Measurements from ENCODE around the gene CNPPD1.

Gene CNPPD1

DNA sequence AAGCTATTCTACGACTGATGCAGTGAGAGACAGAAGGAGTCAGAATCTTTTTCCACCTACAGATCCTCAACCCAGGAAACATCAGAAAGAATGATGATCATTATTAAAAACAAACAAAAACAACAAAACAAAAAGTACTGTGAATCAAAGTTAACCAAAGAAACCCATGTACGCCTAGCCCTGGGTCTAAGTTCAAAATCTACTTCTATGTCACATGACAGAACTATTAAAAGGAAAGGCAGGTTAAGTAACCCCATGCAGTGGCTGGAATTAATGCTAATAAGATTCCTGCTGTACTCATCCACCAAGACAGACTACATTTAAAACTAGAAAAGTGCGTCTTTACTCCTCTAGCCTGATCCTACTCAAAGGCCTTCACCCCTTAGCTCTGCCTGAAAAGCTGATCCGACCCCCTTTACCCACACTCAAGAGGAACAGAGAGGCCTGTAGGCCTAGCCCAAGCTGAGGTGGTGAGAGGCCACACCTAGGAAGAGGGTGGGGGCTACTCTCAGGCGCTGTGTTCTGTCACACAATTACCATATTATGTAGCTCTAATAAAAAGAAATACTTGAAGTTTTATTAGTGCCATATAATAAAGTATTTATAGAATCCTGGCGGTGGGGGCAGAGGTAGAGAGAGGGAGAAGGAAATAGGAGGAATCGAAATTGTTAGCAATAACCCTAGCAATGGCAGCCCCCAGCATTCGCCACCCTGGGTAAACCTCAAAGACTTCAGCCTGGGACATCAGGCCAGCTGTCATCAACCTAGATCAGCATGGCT, 53.2 kb downstream of the CNPPD1 start:
- H3K9ac ChIP-seq (ENCODE audit: low read length): no peak overlapping the region

GRCh38 chr2:219122202-219122980, 54.3 kb downstream of the CNPPD1 start:
- Histone ChIP-seq H3K4me1 (ENCODE audit: control insufficient read depth, insufficient read depth, low read length) (peaks cover 18% of the 10 kb centered on the region), H3K9ac (ENCODE audit: low read length) (no peak overlapping the region), H3K4me3 (ENCODE audit: low read length) (no peak overlapping the region), H3K27me3 (replicated peaks; ENCODE audit: control insufficient read depth, insufficient read depth, low read length) (peaks cover 6% of the 10 kb centered on the region), H3K36me3 (ENCODE audit: control insufficient read depth, insufficient read depth, low read length, severe bottlenecking) (no peaks in the 10 kb centered on the region), H3K9me3 (ENCODE audit: control insufficient read depth, low read length) (no peaks in the 10 kb centered on the region)
- no peak for DNase-seq (ENCODE audit: low read depth)

More for the DNA sequence above, 53.2 kb downstream of the CNPPD1 start:
- DNase-seq (ENCODE audit: low read depth): no peak
- H3K4me1 ChIP-seq (ENCODE audit: control insufficient read depth, insufficient read depth, low read length): peaks cover 18% of the 10 kb centered on the region
- no peaks in the 10 kb centered on the region for H3K9me3 ChIP-seq (ENCODE audit: control insufficient read depth, low read length)
- no peak overlapping the region for H3K4me3 ChIP-seq (ENCODE audit: low read length)
- no peaks in the 10 kb centered on the region for H3K27me3 ChIP-seq (replicated peaks; ENCODE audit: control insufficient read depth, insufficient read depth, low read length)
- H3K36me3 ChIP-seq (ENCODE audit: control insufficient read depth, insufficient read depth, low read length, severe bottlenecking): no peaks in the 10 kb centered on the region
